Measurements from ENCODE around the gene SRPRB. TPM values are rescaled to one million over a fixed set of nuclear protein-coding genes. Genes with fewer than 3 reads are reported as not detected.

Gene SRPRB
- total RNA-seq, 4 donors from 2014 or later: 13.8 to 32.1 (median 24.4) TPM

Other genes starting within 250 kb of the SRPRB start
- gene CDV3, start 232.1 kb upstream of the SRPRB start, total RNA-seq: 100 to 1,000 TPM; 152 to 293 (median 221) TPM
- 10 to 100 TPM; 16.5 to 29.3 (median 21.9) TPM for gene TOPBP1, start 143.9 kb upstream of the SRPRB start, total RNA-seq
- 10 to 100 TPM in 1 of 4 donors, 1 to 10 TPM in 2, under 1 TPM in 1; 0.78 to 12.5 (median 1.2) TPM for gene TF, start 59.4 kb upstream of the SRPRB start, total RNA-seq
- gene RAB6B, start 90.1 kb downstream of the SRPRB start, total RNA-seq: 10 to 100 TPM in 2 of 4 donors, 1 to 10 TPM in 2; 5.0 to 16.1 (median 8.7) TPM
- 10 to 100 TPM in 3 of 4 donors, 1 to 10 TPM in 1; 7.8 to 12.0 (median 11.1) TPM for gene SLCO2A1, start 224.1 kb downstream of the SRPRB start, total RNA-seq